NCI-H510A (cell line): ENCODE results near the gene PKD2.
"Not testable (repeated sequence)": the region's sequence is repeated elsewhere in the genome, so short reads cannot be mapped to it uniquely, and the experiment has no call there.

ENCODE experiments used
- DNase-seq: peaks from one replicate; lab custom pipeline; 2025; lab: John Stamatoyannopoulos, UW

The PKD2 gene

GRCh38 chr4:88070031-88070430 lies 62.6 kb downstream of the PKD2 start:
- DNase-seq: no peak

GRCh38 chr4:88075336-88075735 lies 67.9 kb downstream of the PKD2 start:
- DNase-seq: no peak

GRCh38 chr4:88077911-88078524 lies 70.6 kb downstream of the PKD2 start:
- no peak for DNase-seq

GRCh38 chr4:88078579-88078978 lies 71.1 kb downstream of the PKD2 start:
- DNase-seq: no peak

- DNase-seq: no peak
Observed at GRCh38 chr4:88080626-88081025, 73.2 kb downstream of the PKD2 start.

GRCh38 chr4:88087004-88087403 lies 79.6 kb downstream of the PKD2 start:
- DNase-seq: no peak

GRCh38 chr4:88090898-88091297 lies 83.5 kb downstream of the PKD2 start:
- no peak for DNase-seq

- no peak for DNase-seq
Observed at GRCh38 chr4:88091378-88091777, 83.9 kb downstream of the PKD2 start.

GRCh38 chr4:88093874-88094273 lies 86.4 kb downstream of the PKD2 start:
- no peak for DNase-seq

GRCh38 chr4:88097301-88097700 lies 89.9 kb downstream of the PKD2 start:
- no peak for DNase-seq

GRCh38 chr4:88097781-88098180 lies 90.3 kb downstream of the PKD2 start:
- no peak for DNase-seq

GRCh38 chr4:88098993-88099752 lies 91.7 kb downstream of the PKD2 start:
- no peak for DNase-seq

- DNase-seq: no peak
Observed at GRCh38 chr4:88101165-88101564, 93.7 kb downstream of the PKD2 start.

- no peak for DNase-seq
Observed at GRCh38 chr4:88102026-88102425, 94.6 kb downstream of the PKD2 start.

- no peak for DNase-seq
Observed at GRCh38 chr4:88104902-88105610, 97.6 kb downstream of the PKD2 start.

GRCh38 chr4:88106205-88106604 lies 98.8 kb downstream of the PKD2 start:
- no peak for DNase-seq

- no peak for DNase-seq
Observed at GRCh38 chr4:88107406-88108107, 100.1 kb downstream of the PKD2 start.

GRCh38 chr4:88108108-88108465 lies 100.7 kb downstream of the PKD2 start:
- DNase-seq: not testable (repeated sequence)

GRCh38 chr4:88108747-88109122 lies 101.3 kb downstream of the PKD2 start:
- DNase-seq: no peak

GRCh38 chr4:88109123-88109881 lies 101.9 kb downstream of the PKD2 start:
- DNase-seq: no peak

GRCh38 chr4:88110826-88111225 lies 103.4 kb downstream of the PKD2 start:
- DNase-seq: no peak

- DNase-seq: no peak
Observed at GRCh38 chr4:88112856-88113255, 105.4 kb downstream of the PKD2 start.
